Fibroblast of the aortic adventitia (primary cell): ENCODE data around the gene CHST8. TPM values are rescaled to one million over a fixed set of nuclear protein-coding genes. Genes with fewer than 3 reads are reported as not detected.

Experiments used
- DNase-seq: peaks from one replicate; pipeline ENCODE4 v3.0.0-alpha.2; 2010; ENCODE audit warnings: low read depth
- H3K4me3 ChIP-seq: 2 replicates; pipeline ENCODE4 v1.5.1; 2011; ENCODE audit warnings: low read depth, mild to moderate bottlenecking, control low read depth, low read length, moderate library complexity
- CTCF ChIP-seq: IDR thresholded peaks from 2 replicates; pipeline ENCODE4 v1.5.1; 2011; ENCODE audit warnings: mild to moderate bottlenecking, low read length, control low read depth, inconsistent platforms; ENCODE audit not compliant: insufficient read depth
- total RNA-seq: library from RNA; depleted of rRNA; stranded (reverse); fragments of >200 nt; gene quantifications from 2 replicates; pipeline ENCODE4 v1.2.3, GENCODE V29; 2012; ENCODE audit warnings: low replicate concordance

CHST8 gene
- total RNA-seq, 1 donor, result not detected

- no peak overlapping the region for H3K4me3 ChIP-seq
- DNase-seq, result no peak
- TF ChIP-seq CTCF, result no peak
Measured at GRCh38 chr19:33622809-33623511, 1.2 kb downstream of the CHST8 start.

GRCh38 chr19:33624586-33624985, 2.8 kb downstream of the CHST8 start:
- no peak for DNase-seq
- no peak overlapping the region for H3K4me3 ChIP-seq
- no peak for TF ChIP-seq CTCF

GRCh38 chr19:33627526-33627925, 5.8 kb downstream of the CHST8 start:
- DNase-seq, result no peak
- H3K4me3 ChIP-seq, result no peak overlapping the region
- no peak for TF ChIP-seq CTCF

GRCh38 chr19:33627962-33628839, 6.4 kb downstream of the CHST8 start:
- no peak overlapping the region for H3K4me3 ChIP-seq
- no peak for TF ChIP-seq CTCF
- no peak for DNase-seq

- H3K4me3 ChIP-seq, result no peak overlapping the region
- no peak for DNase-seq
- TF ChIP-seq CTCF, result no peak
Measured at GRCh38 chr19:33628921-33629825, 7.4 kb downstream of the CHST8 start.

GRCh38 chr19:33629826-33630375, 8.1 kb downstream of the CHST8 start:
- DNase-seq, result no peak
- no peak overlapping the region for H3K4me3 ChIP-seq
- TF ChIP-seq CTCF, result no peak
